GM21529 (cell line): ENCODE measurements around the gene MCAT.

Source experiments
- ATAC-seq: cut with Tn5 transposase; IDR thresholded peaks from one replicate; pipeline ENCODE4 v1.9.1; 2021; ENCODE audit not compliant: unreplicated experiment

Gene MCAT

DNA sequence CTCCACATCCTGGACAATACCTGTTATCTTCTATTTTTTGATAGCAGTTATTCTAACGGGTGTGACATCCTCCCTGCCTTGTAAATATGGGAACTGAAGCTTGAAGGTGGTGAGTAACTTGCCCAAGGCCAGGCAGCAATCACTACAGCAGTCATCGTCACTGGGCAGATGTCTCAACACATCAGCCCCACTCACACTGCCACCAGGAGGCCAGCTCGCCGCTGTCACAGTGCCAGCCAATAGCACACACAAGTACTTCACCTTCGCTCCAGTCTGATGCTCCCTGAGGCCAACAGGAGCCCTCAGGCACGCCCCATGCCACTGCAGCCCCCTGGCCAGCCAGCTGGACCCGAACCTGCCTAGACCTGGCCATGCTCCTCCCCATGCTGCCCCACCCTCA, 49.1 kb downstream of the MCAT start:
- ATAC-seq: no peak

- ATAC-seq: no peak
These were observed 51.1 kb downstream of the MCAT start for GRCh38 chr22:43092085-43092484.

DNA sequence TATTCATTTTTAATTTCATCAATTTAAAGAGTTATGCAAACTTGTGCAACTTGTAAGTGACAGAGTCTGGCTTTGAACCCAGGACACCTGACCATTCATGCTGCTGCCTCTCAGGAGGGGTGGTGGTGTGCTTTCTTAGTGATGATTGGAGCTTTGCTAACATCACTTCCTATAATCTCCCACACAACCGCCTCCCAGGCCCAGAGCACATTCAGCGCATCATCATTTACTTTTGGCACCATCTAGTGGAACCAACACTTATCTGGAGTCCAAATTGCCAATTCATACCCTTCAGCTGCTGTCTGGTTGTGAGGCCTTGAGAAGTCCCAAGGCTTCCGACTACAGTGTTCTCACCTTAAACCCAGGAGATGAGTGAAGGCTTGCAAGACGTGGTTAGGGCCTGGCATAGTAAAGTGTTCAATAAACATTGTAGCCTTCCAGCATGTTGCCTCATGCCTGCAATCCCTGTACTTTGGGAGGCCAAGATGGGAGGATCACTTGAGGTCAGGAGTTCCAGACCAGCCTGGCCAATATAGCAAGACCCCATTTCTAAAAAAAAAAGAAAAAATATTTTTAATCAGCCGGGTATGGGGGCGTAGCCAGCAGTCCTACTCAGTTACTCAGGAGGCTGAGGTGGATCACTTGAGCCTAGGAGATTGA, 52.9 kb downstream of the MCAT start:
- no peak for ATAC-seq

GRCh38 chr22:43088984-43089717, 54.0 kb downstream of the MCAT start, which contains the start of gene TTLL1:
Gene TTLL1 (minus strand): TSS chr22:43089391. CDS start chr22:43075586, 13,805 bp downstream.
- ATAC-seq: peak; percentile 87

DNA sequence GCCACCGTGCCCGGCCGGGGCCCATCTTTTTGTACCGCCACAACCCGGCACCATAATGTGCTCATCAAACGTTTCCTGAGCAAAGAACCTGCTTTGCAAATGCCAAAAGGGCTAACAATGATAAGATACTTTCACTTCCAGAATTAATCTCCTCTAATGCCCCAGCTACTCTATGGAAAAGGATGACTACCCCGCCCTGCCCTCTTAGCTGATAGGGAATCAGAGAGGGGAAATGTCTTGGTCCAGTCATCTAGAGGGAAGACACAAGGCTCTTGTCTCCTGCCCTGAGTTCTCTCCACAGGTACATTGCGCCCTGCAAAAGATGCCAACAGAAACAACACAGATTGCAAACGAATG, 54.6 kb downstream of the MCAT start:
- ATAC-seq: no peak

DNA sequence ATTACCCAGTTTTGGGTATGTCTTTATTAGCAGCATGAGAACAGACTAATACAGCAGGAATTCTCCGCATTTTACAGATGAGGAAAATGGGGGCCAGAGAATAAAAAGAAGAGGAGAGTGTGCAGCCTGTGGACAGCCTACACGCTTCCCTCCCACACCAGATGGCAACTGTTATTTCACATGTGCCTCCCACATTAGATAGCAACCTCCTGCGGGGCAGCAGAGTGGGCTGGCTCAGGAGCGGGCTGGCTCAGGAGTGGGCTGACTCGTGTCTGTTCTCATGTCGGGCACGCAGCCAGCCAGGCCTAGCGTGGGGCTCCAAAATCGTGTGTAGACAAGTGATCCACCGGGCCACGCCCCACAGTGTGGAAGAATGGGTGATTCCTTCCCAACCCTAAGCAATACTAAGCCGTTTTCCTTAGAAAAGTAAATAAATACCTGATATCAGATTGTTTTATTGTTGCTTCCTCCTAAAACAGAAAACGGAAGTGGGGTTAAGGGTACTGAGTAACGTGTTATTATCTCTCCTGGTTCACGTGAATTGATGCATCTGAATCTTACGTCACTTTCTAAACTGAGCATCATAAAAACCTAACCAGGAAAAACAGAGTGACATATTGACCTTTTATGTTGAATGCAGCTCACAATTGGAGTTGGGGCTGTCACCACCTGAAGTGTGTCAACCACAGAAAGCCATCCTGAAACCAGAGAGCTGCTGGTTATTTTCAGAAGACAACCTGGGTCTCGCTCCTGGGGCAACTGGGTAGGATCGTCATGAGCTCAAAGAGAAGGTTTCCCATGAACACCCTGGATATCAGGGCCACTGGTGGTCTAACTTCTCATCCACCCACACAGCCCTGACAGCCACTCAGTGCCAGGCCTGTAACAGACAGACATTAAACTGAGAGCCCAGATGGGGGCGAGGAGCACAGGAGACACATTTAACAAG, 57.3 kb downstream of the MCAT start:
- no peak for ATAC-seq
